Body of pancreas (tissue), 4 donors: ENCODE results near the gene TRIM52. TPM values are rescaled to one million over a fixed set of nuclear protein-coding genes. Genes with fewer than 3 reads are reported as not detected.
"Not testable (repeated sequence)": the region's sequence is repeated elsewhere in the genome, so short reads cannot be mapped to it uniquely, and the experiment has no call there.

Experiments
- ATAC-seq: fragments of 150-250 bp; one replicate; pipeline ENCODE4 v1.9.1; 2016
- DNase-seq, 4 donors: peaks; one replicate each; pipeline ENCODE4 v3.0.0-alpha.2; 2019
- H3K27ac ChIP-seq, 4 donors: fragments of 200-600 bp; sonication (generic); 1 replicate in 3 of 4; 2 replicates in 1 of 4; pipeline versions ENCODE4 v1.5.1 to v1.6.1; 2016 to 2019; ENCODE audit warnings: mild to moderate bottlenecking in 1 of 4, mixed read lengths in 1 of 4, moderate library complexity in 1 of 4
- H3K27me3 ChIP-seq, 2 donors: fragments of 200-600 bp; sonication (generic); one replicate each; pipeline ENCODE4 v1.6.0; 2016; ENCODE audit warnings: mild to moderate bottlenecking in 1 of 2
- H3K36me3 ChIP-seq, 2 donors: fragments of 200-600 bp; sonication (generic); replicated peaks in 1 of 2; 2 replicates each; pipeline ENCODE4 v1.5.1; 2016; ENCODE audit warnings: low read depth in 2 of 2; ENCODE audit not compliant: insufficient read depth in 1 of 2
- H3K4me1 ChIP-seq: fragments of 200-600 bp; sonication (generic); one replicate; pipeline ENCODE4 v1.6.0; 2016
- H3K4me3 ChIP-seq, 2 donors: fragments of 200-600 bp; sonication (generic); 1 replicate in 1 of 2; 2 replicates in 1 of 2; pipeline ENCODE4 v1.5.1; 2016 to 2019
- H3K9me3 ChIP-seq, 3 donors: fragments of 200-600 bp; sonication (generic); 1 replicate in 2 of 3; 2 replicates in 1 of 3; pipeline ENCODE4 v1.5.1; 2016
- CTCF ChIP-seq, 7 experiments: fragments of 450-650 bp in 4 of 7; fragments of 200-600 bp in 3 of 7; sonication (generic) in 3 of 7; IDR thresholded peaks; one replicate each; pipeline ENCODE4 v1.5.1; 2016 to 2019; ENCODE audit warnings: antibody characterized with exemption in 7 of 7
- POLR2A ChIP-seq, 3 donors: fragments of 450-650 bp; IDR thresholded peaks; one replicate each; pipeline ENCODE4 v1.6.1; 2016; ENCODE audit warnings: antibody characterized with exemption in 3 of 3, mild to moderate bottlenecking in 2 of 3
- WGBS, 2 donors: methylation state at CpG; one replicate each; pipeline ENCODE4 v1.1.5; 2017; 5-methylcytosine and 5-hydroxymethylcytosine counted together
- intact Hi-C: fragments of 100-400 bp; cut with DNase I; formaldehyde crosslinking; loops from one replicate; pipeline ENCODE4 v1.15.1; 2023
- total RNA-seq, 2 donors: library from RNA; depleted of rRNA; stranded (reverse); fragments of >200 nt; gene quantifications; one replicate each; pipeline ENCODE4 v1.1.0, GENCODE V29; 2016

TRIM52 gene
- total RNA-seq, result 10 to 100 TPM; 16.9 to 26.0 TPM

DNA sequence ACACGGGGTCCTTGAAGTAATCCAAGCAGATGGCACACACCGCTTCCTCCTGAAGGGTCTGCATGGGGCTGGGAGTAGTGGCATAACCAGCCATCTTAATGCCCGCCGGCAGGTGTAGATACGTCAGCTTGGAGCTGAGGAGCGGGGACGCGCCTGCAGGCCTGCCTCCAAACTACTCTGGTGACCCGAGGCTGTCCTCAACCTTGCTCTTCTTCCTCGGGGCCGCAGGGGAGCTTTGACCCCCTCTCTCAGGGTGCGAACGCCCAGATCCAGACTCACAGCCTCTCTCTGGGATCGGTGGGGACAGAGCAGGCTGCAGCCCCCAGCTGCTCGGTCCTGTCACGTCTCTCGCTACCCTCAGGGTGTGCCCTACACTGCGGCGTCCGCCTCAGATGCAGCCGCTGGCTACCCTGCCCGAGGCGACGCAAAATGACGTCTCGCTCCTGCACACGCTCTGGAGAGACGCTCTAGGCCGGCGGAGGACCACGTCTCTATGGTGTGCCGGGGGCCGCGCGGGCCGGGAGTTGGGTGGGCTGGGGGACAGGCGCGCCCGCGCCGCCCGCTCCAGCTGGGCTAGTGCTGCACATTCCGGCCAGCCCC lies at the start of gene TRIM52:
Gene TRIM52, minus strand, starts transcription at position 424 of the 600 bp plus-strand sequence. Its CDS starts 330 bp downstream, at position 94.
- TF ChIP-seq POLR2A (IDR thresholded peaks at IDR 0.05), result peak; percentile 88 to 96 (median 95)
- peak in 3 of 7 experiments; percentile 16 to 19 (median 17) for TF ChIP-seq CTCF (IDR thresholded peaks at IDR 0.05)
- intact Hi-C loops, result no loop called here
- Histone ChIP-seq H3K9me3 (no peaks in the 10 kb centered on the region), H3K36me3 (no peaks in the 10 kb centered on the region), H3K27ac (peak within 1 kb of the TSS; percentile 96 to 97 (median 97)), H3K27me3 (no peaks in the 10 kb centered on the region), H3K4me1 (peaks cover 43% of the 10 kb centered on the region), H3K4me3 (peak within 1 kb of the TSS; percentile 72 to 97)
- DNase-seq, result peak; percentile 88 to 93 (median 92)
- WGBS, 2 donors, result 0% methylated on average over 7 to 42 of the region's 43 CpGs
- peak; percentile 93 for ATAC-seq

DNA sequence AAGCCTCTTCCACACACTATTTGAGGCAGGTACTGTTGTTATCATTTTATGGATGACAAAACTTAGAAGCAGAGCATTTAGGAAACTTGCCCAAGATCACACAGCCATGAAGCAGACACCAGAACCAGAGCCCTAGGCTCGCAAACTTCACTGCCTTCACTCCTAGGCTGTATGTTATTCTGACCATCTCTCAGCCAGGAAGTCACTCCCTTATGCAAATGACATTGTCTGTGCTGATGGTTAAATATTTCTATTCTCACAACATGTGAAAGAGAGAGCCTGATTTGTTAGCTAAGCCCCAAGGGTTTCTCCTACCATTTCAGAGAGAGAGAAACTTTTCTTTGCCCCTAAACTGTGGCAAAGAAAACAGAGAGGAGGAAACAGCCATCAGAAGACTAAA lies 26.4 kb upstream of the TRIM52 start:
- H3K36me3 ChIP-seq, DNase-seq, intact Hi-C loops, H3K9me3 ChIP-seq, H3K27ac ChIP-seq, ATAC-seq, H3K27me3 ChIP-seq, H3K4me1 ChIP-seq, H3K4me3 ChIP-seq: not testable (repeated sequence)
- WGBS, 2 donors, result 94 to 100% methylated on average over 1 of the region's 1 CpG

GRCh38 chr5:181285962-181286705 lies 25.2 kb upstream of the TRIM52 start:
- DNase-seq, H3K27ac ChIP-seq, intact Hi-C loops, H3K27me3 ChIP-seq, ATAC-seq, H3K9me3 ChIP-seq, H3K36me3 ChIP-seq, H3K4me1 ChIP-seq, H3K4me3 ChIP-seq: not testable (repeated sequence)
- WGBS, 2 donors, result 78 to 87% methylated on average over 3 to 10 of the region's 10 CpGs

- 40 to 70% methylated on average over 3 to 4 of the region's 6 CpGs for WGBS, 2 donors
- H3K4me3 ChIP-seq, H3K27ac ChIP-seq, H3K4me1 ChIP-seq, H3K9me3 ChIP-seq, H3K27me3 ChIP-seq, DNase-seq, intact Hi-C loops, H3K36me3 ChIP-seq, ATAC-seq: not testable (repeated sequence)
- peak in 2 of 7 experiments; percentile 5 to 17 for TF ChIP-seq CTCF (IDR thresholded peaks at IDR 0.05)
Observed at GRCh38 chr5:181283841-181284755, 23.2 kb upstream of the TRIM52 start.

- no peaks in the 10 kb centered on the region for H3K27me3 ChIP-seq
- H3K4me1 ChIP-seq, result no peaks in the 10 kb centered on the region
- no peak for DNase-seq
- no peaks in the 10 kb centered on the region for H3K36me3 ChIP-seq
- no peak for ATAC-seq
- WGBS, 2 donors, result 67 to 85% methylated on average over 13 of the region's 13 CpGs
- intact Hi-C loops, result no loop called here
- H3K9me3 ChIP-seq, result no peaks in the 10 kb centered on the region
- TF ChIP-seq CTCF (IDR thresholded peaks at IDR 0.05), result no peak
- no peak overlapping the region for H3K27ac ChIP-seq
- H3K4me3 ChIP-seq, result no peak overlapping the region
Observed at GRCh38 chr5:181283347-181283746, 22.4 kb upstream of the TRIM52 start.
